MM.1S (cell line): Measurements from ENCODE around the gene C2CD3.

Experiments used
- EZH2phosphoT487 ChIP-seq: fragments of 300-600 bp; sonication (generic); IDR thresholded peaks from 2 replicates; pipeline ENCODE4 v1.6.1; 2018; ENCODE audit warnings: antibody characterized with exemption, low read length
- TF ChIP-seq, protein P1 (sequence below): fragments of 300-600 bp; sonication (generic); IDR thresholded peaks from 2 replicates; pipeline ENCODE4 v1.5.1; 2016; ENCODE audit warnings: antibody characterized with exemption, low read length, mixed read lengths

DNA sequence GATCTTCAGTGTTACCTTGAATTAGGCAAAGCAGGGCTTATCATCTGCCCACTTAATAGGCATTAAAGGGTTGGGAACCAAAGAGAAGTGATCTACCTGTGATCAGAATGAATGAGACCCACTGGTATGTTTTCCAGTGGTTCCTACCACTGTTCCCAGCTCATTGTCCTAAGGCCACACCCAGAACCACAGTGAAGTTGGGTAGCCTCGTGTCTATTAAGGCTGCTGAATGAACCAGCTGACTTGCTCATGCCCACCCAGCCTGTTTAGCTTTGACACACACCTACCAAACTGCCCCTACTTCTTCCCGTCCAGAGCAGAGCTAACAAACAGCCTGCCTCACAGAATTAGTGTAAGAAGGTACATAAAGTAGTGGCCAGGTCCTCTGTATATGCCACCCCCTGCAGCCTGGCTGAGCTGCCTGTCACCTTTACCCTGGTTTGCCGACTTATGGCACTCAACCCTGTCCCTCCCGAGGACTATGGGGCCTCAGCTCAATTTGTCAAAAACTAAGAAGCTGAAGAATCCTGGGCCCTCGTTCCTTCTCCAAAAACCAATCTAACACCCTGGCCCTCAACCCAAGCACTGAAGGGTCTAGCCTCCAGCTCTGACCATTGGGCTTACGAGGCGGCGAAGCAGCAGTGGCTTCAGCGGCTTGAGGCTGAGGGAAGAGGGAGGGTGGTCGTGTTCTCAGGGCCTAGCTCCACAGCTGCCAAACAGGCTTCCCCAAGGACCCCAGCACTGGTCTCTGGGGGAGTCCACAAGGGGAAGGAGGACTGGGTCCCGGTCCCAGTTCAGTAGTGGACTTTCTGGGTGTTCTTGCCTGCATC, 198.0 kb downstream of the C2CD3 start:
- no peak for TF ChIP-seq EZH2phosphoT487
- TF ChIP-seq, protein P1, sequence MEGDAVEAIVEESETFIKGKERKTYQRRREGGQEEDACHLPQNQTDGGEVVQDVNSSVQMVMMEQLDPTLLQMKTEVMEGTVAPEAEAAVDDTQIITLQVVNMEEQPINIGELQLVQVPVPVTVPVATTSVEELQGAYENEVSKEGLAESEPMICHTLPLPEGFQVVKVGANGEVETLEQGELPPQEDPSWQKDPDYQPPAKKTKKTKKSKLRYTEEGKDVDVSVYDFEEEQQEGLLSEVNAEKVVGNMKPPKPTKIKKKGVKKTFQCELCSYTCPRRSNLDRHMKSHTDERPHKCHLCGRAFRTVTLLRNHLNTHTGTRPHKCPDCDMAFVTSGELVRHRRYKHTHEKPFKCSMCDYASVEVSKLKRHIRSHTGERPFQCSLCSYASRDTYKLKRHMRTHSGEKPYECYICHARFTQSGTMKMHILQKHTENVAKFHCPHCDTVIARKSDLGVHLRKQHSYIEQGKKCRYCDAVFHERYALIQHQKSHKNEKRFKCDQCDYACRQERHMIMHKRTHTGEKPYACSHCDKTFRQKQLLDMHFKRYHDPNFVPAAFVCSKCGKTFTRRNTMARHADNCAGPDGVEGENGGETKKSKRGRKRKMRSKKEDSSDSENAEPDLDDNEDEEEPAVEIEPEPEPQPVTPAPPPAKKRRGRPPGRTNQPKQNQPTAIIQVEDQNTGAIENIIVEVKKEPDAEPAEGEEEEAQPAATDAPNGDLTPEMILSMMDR, result no peak
